ENCODE results near the gene CMTR1. TPM values are rescaled to one million over a fixed set of nuclear protein-coding genes. Genes with fewer than 3 reads are reported as not detected.

CMTR1 gene
- total and polyA plus RNA-seq, 10 of the 15 experiments (the other 5 are each of a cell fraction or from before 2014, with no cell fraction given) = 2.7 to 67.0 (median 46.2) TPM

GRCh38 chr6:37483917-37484785 lies 51.1 kb downstream of the CMTR1 start (continued):
- TF ChIP-seq KDM1A (IDR thresholded peaks at IDR 0.05; ENCODE audit: borderline replicate concordance) (no peak), RB1 (IDR thresholded peaks at IDR 0.05; ENCODE audit: borderline replicate concordance) (peak; percentile 31; the same call in 1 of the 2 replicates), BCL11A (IDR thresholded peaks at IDR 0.05; ENCODE audit: low read depth, low read length) (no peak), YY1 (IDR thresholded peaks at IDR 0.05; ENCODE audit: low read depth, low read length) (peak; percentile 66; the same call in 1 of the 2 replicates), SMAD5 (IDR thresholded peaks at IDR 0.05; ENCODE audit: low read depth) (no peak), ZBTB33 (IDR thresholded peaks at IDR 0.05) (0 out of 2 replicates have a peak, but pooled peaks have one; percentile 22), ASH2L (IDR thresholded peaks at IDR 0.05; ENCODE audit: borderline replicate concordance, low read depth) (no peak), GATAD2B (conservative IDR thresholded peaks at IDR 0.05; ENCODE audit: low read depth) (no peak), CTCF (IDR thresholded peaks at IDR 0.05 in 2 of 3, conservative IDR thresholded peaks at IDR 0.05 in 1 of 3; ENCODE audit: control insufficient read depth in 2 of 3, extremely low read depth in 1 of 3, insufficient read depth in 1 of 3, low read depth in 3 of 3, low read length in 3 of 3) (peak; percentile 85 to 97 (median 96); a peak in 5 of 6 replicates)

All from GM12878 (cell line).